ENCODE data around the gene ADORA2A. TPM values are rescaled to one million over a fixed set of nuclear protein-coding genes. Genes with fewer than 3 reads are reported as not detected.
A peak's percentile ranks its signal among the peaks of the same experiment; 100 is the strongest.

ADORA2A gene
- total RNA-seq, 6 experiments from 2014 or later, result 2.0 to 7.7 (median 3.6) TPM

DNA sequence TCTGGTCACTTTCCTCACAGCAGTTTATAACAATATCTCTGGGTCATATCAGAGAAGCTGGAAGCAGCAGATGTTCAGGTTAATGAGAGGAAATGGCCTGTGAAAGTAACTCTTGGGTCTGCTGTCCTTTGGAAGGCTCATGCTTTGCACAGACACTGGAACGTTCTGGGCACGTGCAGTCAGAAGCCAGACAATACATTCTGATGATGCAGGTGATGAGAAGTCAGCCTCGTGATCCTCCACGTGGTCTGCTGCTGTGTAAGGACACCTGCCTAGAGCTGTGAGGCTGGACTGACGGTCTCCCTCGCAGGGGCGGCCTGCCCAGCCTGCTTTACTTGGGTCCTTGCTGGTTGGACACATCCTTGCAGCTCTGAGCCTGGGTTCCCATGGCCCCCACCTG is 18.8 kb upstream of the ADORA2A start:
- peak overlapping the region in 1 of 3 donors; percentile 61 for H3K27ac ChIP-seq
- no peak for ATAC-seq

DNA sequence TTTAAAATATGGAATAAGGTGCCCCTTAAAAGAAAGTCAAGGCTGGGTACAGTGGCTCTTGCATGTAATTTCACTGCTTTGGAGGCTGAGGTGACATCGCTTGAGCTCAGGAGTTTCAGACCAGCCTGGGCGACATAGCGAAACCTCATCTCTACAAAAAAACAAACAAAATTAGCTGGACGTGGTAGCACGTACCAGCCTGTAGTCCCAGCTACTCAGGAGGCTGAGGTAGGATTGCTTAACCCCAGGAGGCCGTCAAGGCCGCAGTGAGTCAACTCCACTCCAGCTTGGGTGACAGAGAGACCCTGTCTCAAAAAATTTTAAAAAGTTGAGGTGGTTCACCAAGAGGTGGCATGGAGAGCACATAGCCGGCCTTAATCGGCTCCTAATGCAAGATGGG is 17.7 kb upstream of the ADORA2A start:
- no peak for DNase-seq
- TF ChIP-seq, protein P1, sequence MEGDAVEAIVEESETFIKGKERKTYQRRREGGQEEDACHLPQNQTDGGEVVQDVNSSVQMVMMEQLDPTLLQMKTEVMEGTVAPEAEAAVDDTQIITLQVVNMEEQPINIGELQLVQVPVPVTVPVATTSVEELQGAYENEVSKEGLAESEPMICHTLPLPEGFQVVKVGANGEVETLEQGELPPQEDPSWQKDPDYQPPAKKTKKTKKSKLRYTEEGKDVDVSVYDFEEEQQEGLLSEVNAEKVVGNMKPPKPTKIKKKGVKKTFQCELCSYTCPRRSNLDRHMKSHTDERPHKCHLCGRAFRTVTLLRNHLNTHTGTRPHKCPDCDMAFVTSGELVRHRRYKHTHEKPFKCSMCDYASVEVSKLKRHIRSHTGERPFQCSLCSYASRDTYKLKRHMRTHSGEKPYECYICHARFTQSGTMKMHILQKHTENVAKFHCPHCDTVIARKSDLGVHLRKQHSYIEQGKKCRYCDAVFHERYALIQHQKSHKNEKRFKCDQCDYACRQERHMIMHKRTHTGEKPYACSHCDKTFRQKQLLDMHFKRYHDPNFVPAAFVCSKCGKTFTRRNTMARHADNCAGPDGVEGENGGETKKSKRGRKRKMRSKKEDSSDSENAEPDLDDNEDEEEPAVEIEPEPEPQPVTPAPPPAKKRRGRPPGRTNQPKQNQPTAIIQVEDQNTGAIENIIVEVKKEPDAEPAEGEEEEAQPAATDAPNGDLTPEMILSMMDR (IDR thresholded peaks at IDR 0.05), result no peak
- TF ChIP-seq POLR2A (IDR thresholded peaks at IDR 0.05), result no peak
- WGBS (ENCODE audit: insufficient coverage, low coverage, low lambda C conversion rate, missing lambda C conversion rate), result 67% methylated on average over 9 of the region's 9 CpGs

More for the DNA sequence above, 18.8 kb upstream of the ADORA2A start:
- peak in 1 of 3 donors; percentile 26 for DNase-seq
- intact Hi-C loops (cut with DNase I), result no loop called here
- H3K36me3 ChIP-seq, result peaks cover 0 to 11% (median 3%) of the 10 kb centered on the region in 4 donors
- TF ChIP-seq, protein P1 (IDR thresholded peaks at IDR 0.05), result no peak
- no peak for TF ChIP-seq POLR2A (IDR thresholded peaks at IDR 0.05)
- H3K4me1 ChIP-seq, result no peaks in the 10 kb centered on the region
- H3K4me3 ChIP-seq, result no peak overlapping the region
- H3K27me3 ChIP-seq, result no peaks in the 10 kb centered on the region
- no peaks in the 10 kb centered on the region for H3K9me3 ChIP-seq
- 62% methylated on average over 3 of the region's 7 CpGs for WGBS (ENCODE audit: insufficient coverage, low coverage, low lambda C conversion rate, missing lambda C conversion rate)

DNA sequence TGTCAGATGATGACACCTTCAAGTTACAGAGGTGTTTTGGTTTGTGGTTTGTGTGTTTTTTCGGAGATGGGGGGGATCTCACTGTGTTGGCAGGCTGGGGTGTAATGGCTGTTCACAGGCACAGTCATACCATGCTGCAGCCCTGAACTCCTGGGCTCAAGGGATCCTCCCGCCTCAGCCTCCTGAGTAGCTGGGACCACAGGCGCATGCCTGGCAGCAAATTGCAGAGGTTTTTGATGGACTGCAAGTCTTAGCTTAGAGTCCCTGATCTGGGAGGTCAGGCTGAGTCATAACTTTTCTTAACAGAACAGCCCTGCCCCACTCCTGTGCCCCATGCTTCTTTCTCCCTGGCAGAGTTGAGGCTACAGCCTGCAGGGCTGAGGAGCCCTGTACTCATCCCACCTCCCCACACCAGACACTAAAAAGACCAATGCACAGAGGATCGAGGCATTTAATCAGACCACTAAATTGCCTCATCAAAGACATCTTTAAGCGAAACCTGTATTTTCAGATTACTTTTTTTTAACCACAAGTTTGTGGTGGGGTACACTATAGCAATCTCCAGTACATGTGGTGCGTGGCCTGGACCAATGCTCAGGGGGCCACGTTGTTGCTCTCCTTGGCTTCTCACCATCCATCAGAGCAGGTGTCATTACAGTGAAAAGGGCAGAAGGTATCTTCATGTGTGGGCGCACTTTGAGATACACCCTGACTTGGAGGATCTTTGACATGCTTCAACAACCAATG is 17.1 kb upstream of the ADORA2A start:
- ATAC-seq (no peak), DNase-seq (no peak)
- Histone ChIP-seq H3K9me3 (no peaks in the 10 kb centered on the region), H3K27ac (no peak overlapping the region), H3K4me3 (no peak overlapping the region), H3K27me3 (no peaks in the 10 kb centered on the region), H3K4me1 (no peaks in the 10 kb centered on the region), H3K36me3 (peaks cover 0 to 24% (median 9%) of the 10 kb centered on the region in 4 donors)
- TF ChIP-seq, protein P1 (IDR thresholded peaks at IDR 0.05), result no peak
- WGBS (ENCODE audit: insufficient coverage, low coverage, low lambda C conversion rate, missing lambda C conversion rate), result 82% methylated on average over 3 of the region's 8 CpGs
- intact Hi-C loops (cut with DNase I), result no loop called here

More for the DNA sequence above, 17.7 kb upstream of the ADORA2A start:
- H3K27ac ChIP-seq, result no peak overlapping the region
- H3K4me1 ChIP-seq, result no peaks in the 10 kb centered on the region
- no peaks in the 10 kb centered on the region for H3K27me3 ChIP-seq
- intact Hi-C loops (cut with DNase I), result no loop called here
- H3K36me3 ChIP-seq, result peaks cover 0 to 18% (median 4%) of the 10 kb centered on the region in 4 donors
- no peaks in the 10 kb centered on the region for H3K9me3 ChIP-seq
- ATAC-seq, result no peak
- no peak overlapping the region for H3K4me3 ChIP-seq

- H3K4me1 ChIP-seq, result no peaks in the 10 kb centered on the region
- H3K4me3 ChIP-seq, result no peak overlapping the region
- intact Hi-C loops (cut with DNase I), result no loop called here
- H3K27ac ChIP-seq, result no peak overlapping the region
- WGBS (ENCODE audit: insufficient coverage, low coverage, low lambda C conversion rate, missing lambda C conversion rate), result no CpG with 5 or more reads among the region's 10 CpGs
- H3K9me3 ChIP-seq, result no peaks in the 10 kb centered on the region
- TF ChIP-seq, protein P1 (IDR thresholded peaks at IDR 0.05), result no peak
- no peak for TF ChIP-seq POLR2A (IDR thresholded peaks at IDR 0.05)
- H3K36me3 ChIP-seq, result peaks cover 0 to 25% (median 9%) of the 10 kb centered on the region in 4 donors
- ATAC-seq (no peak), DNase-seq (no peak)
- H3K27me3 ChIP-seq, result no peaks in the 10 kb centered on the region
These were observed 16.0 kb upstream of the ADORA2A start for GRCh38 chr22:24411256-24412004.
